ENCODE measurements around the gene CCNO. TPM values are rescaled to one million over a fixed set of nuclear protein-coding genes. Genes with fewer than 3 reads are reported as not detected.

CCNO gene
- polyA plus RNA-seq, 5 donors: 2.6 to 11.5 (median 6.0) TPM

- DNase-seq: no peak
Observed at GRCh38 chr5:55223812-55224240, 9.6 kb downstream of the CCNO start.

GRCh38 chr5:55222985-55223811 lies 10.2 kb downstream of the CCNO start:
- no peak for DNase-seq

- no peak for DNase-seq
Observed at GRCh38 chr5:55222092-55222984, 11.1 kb downstream of the CCNO start.

- DNase-seq: no peak
Observed at GRCh38 chr5:55220433-55221185, 12.8 kb downstream of the CCNO start.

- DNase-seq: no peak
Observed at GRCh38 chr5:55219770-55220169, 13.6 kb downstream of the CCNO start.

GRCh38 chr5:55218967-55219366 lies 14.4 kb downstream of the CCNO start:
- DNase-seq: peak; percentile 77 to 78

- DNase-seq: no peak
Observed at GRCh38 chr5:55211184-55211874, 22.1 kb downstream of the CCNO start.

GRCh38 chr5:55205001-55205400 lies 28.4 kb downstream of the CCNO start:
- DNase-seq: no peak

- no peak for DNase-seq
Observed at GRCh38 chr5:55191165-55191564, 42.2 kb downstream of the CCNO start.

GRCh38 chr5:55188656-55189540 lies 44.5 kb downstream of the CCNO start:
- DNase-seq: no peak

- DNase-seq: no peak
Observed at GRCh38 chr5:55187370-55187769, 46.0 kb downstream of the CCNO start.

Other genes starting within 250 kb of the CCNO start
- 1 to 10 TPM; 3.9 to 9.9 (median 5.4) TPM for gene ESM1, start 248.0 kb downstream of the CCNO start, polyA plus RNA-seq (ENCODE audit: insufficient read depth in 1 of 5, insufficient read length in 5 of 5, low replicate concordance in 1 of 5)
- 1 to 10 TPM in 1 of 5 donors, under 1 TPM in 3, not detected in 1; 0.34 to 1.1 (median 0.63) TPM for gene GZMK, start 209.4 kb downstream of the CCNO start, polyA plus RNA-seq (ENCODE audit: insufficient read depth in 1 of 5, insufficient read length in 5 of 5, low replicate concordance in 1 of 5)
- 1 to 10 TPM; 1.1 to 4.7 (median 3.4) TPM for gene GZMA, start 131.0 kb downstream of the CCNO start, polyA plus RNA-seq (ENCODE audit: insufficient read depth in 1 of 5, insufficient read length in 5 of 5, low replicate concordance in 1 of 5)
- 10 to 100 TPM; 58.2 to 80.7 (median 72.1) TPM for gene GPX8, start 73.4 kb downstream of the CCNO start, polyA plus RNA-seq (ENCODE audit: insufficient read depth in 1 of 5, insufficient read length in 5 of 5, low replicate concordance in 1 of 5)
- 10 to 100 TPM in 4 of 5 donors, 1 to 10 TPM in 1; 6.4 to 23.4 (median 16.1) TPM for gene CDC20B, start 60.4 kb downstream of the CCNO start, polyA plus RNA-seq (ENCODE audit: insufficient read depth in 1 of 5, insufficient read length in 5 of 5, low replicate concordance in 1 of 5)
- gene MCIDAS, start 6.3 kb downstream of the CCNO start, polyA plus RNA-seq (ENCODE audit: insufficient read depth in 1 of 5, insufficient read length in 5 of 5, low replicate concordance in 1 of 5): 1 to 10 TPM in 4 of 5 donors, under 1 TPM in 1; 0.86 to 2.5 (median 1.5) TPM
- 10 to 100 TPM; 24.6 to 42.1 (median 32.5) TPM for gene DHX29, start 74.1 kb upstream of the CCNO start, polyA plus RNA-seq (ENCODE audit: insufficient read depth in 1 of 5, insufficient read length in 5 of 5, low replicate concordance in 1 of 5)
- 100 to 1,000 TPM in 2 of 5 donors, 10 to 100 TPM in 3; 67.6 to 113 (median 92.2) TPM for gene MTREX, start 74.4 kb upstream of the CCNO start, polyA plus RNA-seq (ENCODE audit: insufficient read depth in 1 of 5, insufficient read length in 5 of 5, low replicate concordance in 1 of 5)

Data from right lung (tissue), 5 donors.